ENCODE results near the gene PROM1.

PROM1 gene

GRCh38 chr4:16029262-16029661, 54.6 kb downstream of the PROM1 start:
- CTCF ChIA-PET, result interaction anchor here (0.6 to 4.4 kb wide), 11 partner anchors 114 to 1348 kb away, joined by 3 to 21 read pairs (median 4); no protein-coding TSS in a partner anchor
- TF ChIP-seq ZNF404 (tag by site-specific recombination; IDR thresholded peaks at IDR 0.05) (no peak), ZSCAN4 (tag by site-specific recombination; IDR thresholded peaks at IDR 0.05) (no peak), ZNF366 (tag by site-specific recombination; conservative IDR thresholded peaks at IDR 0.05) (no peak), ZNF121 (tag by site-specific recombination; IDR thresholded peaks at IDR 0.05) (no peak), INSM2 (tag by site-specific recombination; IDR thresholded peaks at IDR 0.05) (no peak), ZNF76 (tag by site-specific recombination; IDR thresholded peaks at IDR 0.05; ENCODE audit: borderline replicate concordance, low read depth) (no peak), SP2 (tag by site-specific recombination; IDR thresholded peaks at IDR 0.05) (no peak)

GRCh38 chr4:16027626-16028025, 56.2 kb downstream of the PROM1 start:
- no peak overlapping the region for H3K27ac ChIP-seq (ENCODE audit: extremely low read depth, low read depth, low read length)
- H3K9me3 ChIP-seq (ENCODE audit: control insufficient read depth, insufficient read depth, low read depth, low read length), result no peaks in the 10 kb centered on the region
- ChIA-PET POLR2A (no interaction called here), CTCF (interaction anchor here (0.8 to 4.4 kb wide), 9 partner anchors 166 to 1301 kb away, joined by 3 to 21 read pairs (median 4); no protein-coding TSS in a partner anchor)
- H3K36me3 ChIP-seq (ENCODE audit: control insufficient read depth in 2 of 2, insufficient read depth in 1 of 2, low read length in 2 of 2), result no peaks in the 10 kb centered on the region
- TF ChIP-seq ZNF558 (tag by site-specific recombination; IDR thresholded peaks at IDR 0.05) (no peak), ZNF274 (IDR thresholded peaks at IDR 0.05; ENCODE audit: low read length) (no peak), ZNF274 (tag by site-specific recombination; IDR thresholded peaks at IDR 0.05; ENCODE audit: borderline replicate concordance) (no peak), ZNF114 (tag by site-specific recombination; IDR thresholded peaks at IDR 0.05) (no peak), REPIN1 (tag by site-specific recombination; IDR thresholded peaks at IDR 0.05; ENCODE audit: low read depth) (no peak), ZNF335 (tag by site-specific recombination; conservative IDR thresholded peaks at IDR 0.05) (no peak), ZNF366 (tag by site-specific recombination; conservative IDR thresholded peaks at IDR 0.05) (no peak), ZNF791 (tag by site-specific recombination; IDR thresholded peaks at IDR 0.05) (no peak), MYNN (tag by site-specific recombination; IDR thresholded peaks at IDR 0.05; ENCODE audit: borderline replicate concordance) (no peak), ZNF132 (tag by site-specific recombination; IDR thresholded peaks at IDR 0.05; ENCODE audit: borderline replicate concordance) (no peak), ZNF391 (tag by site-specific recombination; IDR thresholded peaks at IDR 0.05; ENCODE audit: borderline replicate concordance, low read depth) (no peak), ZNF692 (tag by site-specific recombination; IDR thresholded peaks at IDR 0.05) (no peak), HOXD13 (CRISPR knock-in tag; IDR thresholded peaks at IDR 0.05; ENCODE audit: borderline replicate concordance) (no peak), ZNF76 (tag by site-specific recombination; IDR thresholded peaks at IDR 0.05; ENCODE audit: borderline replicate concordance, low read depth) (no peak), SCRT1 (tag by site-specific recombination; IDR thresholded peaks at IDR 0.05; ENCODE audit: borderline replicate concordance) (no peak)
- H3K4me1 ChIP-seq (ENCODE audit: control insufficient read depth, insufficient read depth, low read length), result no peaks in the 10 kb centered on the region
- H3K4me3 ChIP-seq (ENCODE audit: low read depth, low read length), result no peak overlapping the region

More at GRCh38 chr4:16029262-16029661, 54.6 kb downstream of the PROM1 start:
- POLR2A ChIA-PET, result interaction anchor here (0.7 kb wide), 1 partner anchor 11 kb away, joined by 3 read pairs; no protein-coding TSS in a partner anchor
- Histone ChIP-seq H3K27ac (ENCODE audit: extremely low read depth, low read depth, low read length) (no peak overlapping the region), H3K4me1 (ENCODE audit: control insufficient read depth, insufficient read depth, low read length) (no peaks in the 10 kb centered on the region), H3K9me3 (ENCODE audit: control insufficient read depth, insufficient read depth, low read depth, low read length) (no peaks in the 10 kb centered on the region), H3K36me3 (ENCODE audit: control insufficient read depth in 2 of 2, insufficient read depth in 1 of 2, low read length in 2 of 2) (no peaks in the 10 kb centered on the region), H3K4me3 (ENCODE audit: low read depth, low read length) (no peak overlapping the region)
